ENCODE data around the gene PXMP4.

GRCh38 chr20:33704197-33704924, 15.7 kb downstream of the PXMP4 start:
- TF ChIP-seq CTCF (IDR thresholded peaks at IDR 0.05; ENCODE audit: poor library complexity, severe bottlenecking), result no peak
- no peak for TF ChIP-seq REST (IDR thresholded peaks at IDR 0.05; ENCODE audit: borderline replicate concordance)
- TF ChIP-seq TAF1 (IDR thresholded peaks at IDR 0.05; ENCODE audit: low read depth), result no peak
- TF ChIP-seq SMC3 (conservative IDR thresholded peaks at IDR 0.05; ENCODE audit: poor library complexity), result no peak

All from neural cell (in vitro differentiated cells).